ENCODE results near the gene DGKD. TPM values are rescaled to one million over a fixed set of nuclear protein-coding genes. Genes with fewer than 3 reads are reported as not detected.

DGKD gene
- total RNA-seq, 1 donor from 2014 or later = 17.7 TPM

DNA sequence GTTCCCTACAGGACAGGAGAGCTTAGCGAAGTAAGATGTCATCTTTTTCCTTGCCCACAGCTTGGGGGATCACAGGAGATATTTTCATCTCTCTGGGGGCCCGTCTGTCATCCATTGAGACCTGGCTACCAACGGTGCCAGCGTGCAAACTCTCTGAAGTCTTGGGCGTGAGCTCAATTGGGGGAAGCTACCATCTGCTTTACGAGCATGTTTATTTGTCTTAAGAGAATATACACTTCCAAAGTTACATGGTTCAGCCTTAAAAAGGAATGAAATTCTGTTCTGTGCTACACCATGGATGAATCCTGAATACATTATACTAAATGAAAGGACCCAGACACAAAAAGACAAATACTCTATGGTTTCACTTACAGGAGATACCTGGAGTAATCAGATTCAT lies 33.1 kb upstream of the DGKD start:
- Mint-ChIP-seq H3K4me1 (ENCODE audit: low read depth, unreplicated experiment) (no peaks in the 10 kb centered on the region), H3K4me3 (ENCODE audit: unreplicated experiment) (no peak overlapping the region), H3K27ac (ENCODE audit: unreplicated experiment) (no peak overlapping the region), H3K9me3 (ENCODE audit: unreplicated experiment) (no peaks in the 10 kb centered on the region), H3K36me3 (ENCODE audit: low read depth, unreplicated experiment) (no peaks in the 10 kb centered on the region), H3K27me3 (ENCODE audit: low read depth, unreplicated experiment) (peaks cover 43% of the 10 kb centered on the region)
- Histone ChIP-seq H4K20me1 (ENCODE audit: insufficient read depth, low read length) (no peaks in the 10 kb centered on the region), H3K27me3 (ENCODE audit: insufficient read depth, low read length) (peaks cover 17% of the 10 kb centered on the region), H2AFZ (ENCODE audit: low read depth, low read length) (no peak overlapping the region), H3K4me3 (ENCODE audit: insufficient read depth, low read depth, low read length) (no peak overlapping the region), H3K9ac (ENCODE audit: low read length) (no peak overlapping the region), H3K36me3 (ENCODE audit: insufficient read depth, low read length) (no peaks in the 10 kb centered on the region), H3K4me1 (ENCODE audit: insufficient read depth, low read length) (no peaks in the 10 kb centered on the region), H3K27ac (ENCODE audit: low read depth, low read length) (no peak overlapping the region), H3K9me3 (ENCODE audit: insufficient read depth, low read depth, low read length) (no peaks in the 10 kb centered on the region), H3K79me2 (ENCODE audit: insufficient read depth, low read length) (no peaks in the 10 kb centered on the region), H3K4me2 (ENCODE audit: low read length) (no peak overlapping the region)
- DNase-seq (ENCODE audit: low read depth) (no peak), FAIRE-seq (no peak)
- TF ChIP-seq, protein P1, sequence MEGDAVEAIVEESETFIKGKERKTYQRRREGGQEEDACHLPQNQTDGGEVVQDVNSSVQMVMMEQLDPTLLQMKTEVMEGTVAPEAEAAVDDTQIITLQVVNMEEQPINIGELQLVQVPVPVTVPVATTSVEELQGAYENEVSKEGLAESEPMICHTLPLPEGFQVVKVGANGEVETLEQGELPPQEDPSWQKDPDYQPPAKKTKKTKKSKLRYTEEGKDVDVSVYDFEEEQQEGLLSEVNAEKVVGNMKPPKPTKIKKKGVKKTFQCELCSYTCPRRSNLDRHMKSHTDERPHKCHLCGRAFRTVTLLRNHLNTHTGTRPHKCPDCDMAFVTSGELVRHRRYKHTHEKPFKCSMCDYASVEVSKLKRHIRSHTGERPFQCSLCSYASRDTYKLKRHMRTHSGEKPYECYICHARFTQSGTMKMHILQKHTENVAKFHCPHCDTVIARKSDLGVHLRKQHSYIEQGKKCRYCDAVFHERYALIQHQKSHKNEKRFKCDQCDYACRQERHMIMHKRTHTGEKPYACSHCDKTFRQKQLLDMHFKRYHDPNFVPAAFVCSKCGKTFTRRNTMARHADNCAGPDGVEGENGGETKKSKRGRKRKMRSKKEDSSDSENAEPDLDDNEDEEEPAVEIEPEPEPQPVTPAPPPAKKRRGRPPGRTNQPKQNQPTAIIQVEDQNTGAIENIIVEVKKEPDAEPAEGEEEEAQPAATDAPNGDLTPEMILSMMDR (IDR thresholded peaks at IDR 0.05; ENCODE audit: insufficient read depth, low read depth, low read length) = no peak
- TF ChIP-seq EZH2 (IDR thresholded peaks at IDR 0.05; ENCODE audit: insufficient read depth, low read length) = no peak

DNA sequence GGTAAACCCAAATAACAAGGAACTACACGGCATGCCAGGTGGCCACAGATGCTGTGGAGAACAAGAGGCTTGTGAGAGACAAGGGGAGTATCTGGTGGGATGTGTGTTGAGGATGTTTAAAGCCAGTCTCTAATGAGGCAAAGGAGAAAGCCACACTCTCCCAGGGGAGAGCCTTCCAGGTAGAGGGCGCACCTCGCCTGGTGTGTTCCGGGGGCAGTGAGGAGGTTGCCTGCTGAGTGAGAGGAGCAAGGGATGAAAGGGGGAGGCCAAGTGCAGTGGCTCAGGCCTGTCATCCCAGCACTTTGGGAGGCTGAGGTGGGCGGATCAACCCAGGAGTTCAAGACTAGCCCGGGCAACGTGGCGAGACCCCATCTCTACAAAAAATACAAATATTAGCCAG lies 30.4 kb upstream of the DGKD start:
- H3K4me3 ChIP-seq (ENCODE audit: insufficient read depth, low read depth, low read length) = no peak overlapping the region
- no peaks in the 10 kb centered on the region for H3K4me1 ChIP-seq (ENCODE audit: insufficient read depth, low read length)
- no peaks in the 10 kb centered on the region for H3K4me1 Mint-ChIP-seq (ENCODE audit: low read depth, unreplicated experiment)
- TF ChIP-seq, protein P1 (IDR thresholded peaks at IDR 0.05; ENCODE audit: insufficient read depth, low read depth, low read length) = no peak
- TF ChIP-seq EZH2 (IDR thresholded peaks at IDR 0.05; ENCODE audit: insufficient read depth, low read length) = no peak
- H3K27ac Mint-ChIP-seq (ENCODE audit: unreplicated experiment) = no peak overlapping the region
- H3K27me3 Mint-ChIP-seq (ENCODE audit: low read depth, unreplicated experiment) = peaks cover 35% of the 10 kb centered on the region
- H3K27ac ChIP-seq (ENCODE audit: low read depth, low read length) = no peak overlapping the region
- H3K79me2 ChIP-seq (ENCODE audit: insufficient read depth, low read length) = no peaks in the 10 kb centered on the region
- no peak overlapping the region for H2AFZ ChIP-seq (ENCODE audit: low read depth, low read length)
- no peaks in the 10 kb centered on the region for H3K9me3 Mint-ChIP-seq (ENCODE audit: unreplicated experiment)
- no peaks in the 10 kb centered on the region for H3K36me3 Mint-ChIP-seq (ENCODE audit: low read depth, unreplicated experiment)
- no peak overlapping the region for H3K4me2 ChIP-seq (ENCODE audit: low read length)
- H3K4me3 Mint-ChIP-seq (ENCODE audit: unreplicated experiment) = no peak overlapping the region
- no peaks in the 10 kb centered on the region for H3K36me3 ChIP-seq (ENCODE audit: insufficient read depth, low read length)
- H3K9ac ChIP-seq (ENCODE audit: low read length) = no peak overlapping the region
- H3K27me3 ChIP-seq (ENCODE audit: insufficient read depth, low read length) = peaks cover 16% of the 10 kb centered on the region
- no peaks in the 10 kb centered on the region for H4K20me1 ChIP-seq (ENCODE audit: insufficient read depth, low read length)
- DNase-seq (ENCODE audit: low read depth) = no peak
- FAIRE-seq = no peak
- no peaks in the 10 kb centered on the region for H3K9me3 ChIP-seq (ENCODE audit: insufficient read depth, low read depth, low read length)

DNA sequence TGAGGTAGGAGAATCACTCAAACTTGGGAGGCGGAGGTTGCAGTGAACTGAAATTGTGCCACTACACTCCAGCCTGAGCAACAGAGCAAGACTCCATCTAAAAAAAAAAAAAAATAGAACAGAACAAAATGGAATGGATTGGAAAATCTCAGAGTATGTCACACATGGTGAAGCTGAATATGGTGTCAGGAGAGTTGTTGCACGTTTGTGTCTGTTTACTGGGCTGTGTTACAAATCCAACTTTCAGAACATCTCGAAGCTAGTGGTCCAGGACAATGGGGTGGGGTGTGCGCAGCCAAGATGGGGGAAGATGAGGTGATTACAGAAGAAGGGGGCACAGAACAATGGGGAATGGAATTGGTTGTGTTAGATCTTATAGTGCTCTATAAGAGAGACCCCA lies 29.0 kb upstream of the DGKD start:
- H2AFZ ChIP-seq (ENCODE audit: low read depth, low read length) = no peak overlapping the region
- H3K4me3 ChIP-seq (ENCODE audit: insufficient read depth, low read depth, low read length) = no peak overlapping the region
- Mint-ChIP-seq H3K27me3 (ENCODE audit: low read depth, unreplicated experiment) (peaks cover 26% of the 10 kb centered on the region), H3K27ac (ENCODE audit: unreplicated experiment) (no peak overlapping the region), H3K4me1 (ENCODE audit: low read depth, unreplicated experiment) (peaks cover 11% of the 10 kb centered on the region), H3K36me3 (ENCODE audit: low read depth, unreplicated experiment) (no peaks in the 10 kb centered on the region), H3K9me3 (ENCODE audit: unreplicated experiment) (no peaks in the 10 kb centered on the region), H3K4me3 (ENCODE audit: unreplicated experiment) (no peak overlapping the region)
- peaks cover 7% of the 10 kb centered on the region for H3K4me1 ChIP-seq (ENCODE audit: insufficient read depth, low read length)
- no peak overlapping the region for H3K4me2 ChIP-seq (ENCODE audit: low read length)
- no peaks in the 10 kb centered on the region for H3K36me3 ChIP-seq (ENCODE audit: insufficient read depth, low read length)
- no peak for DNase-seq (ENCODE audit: low read depth)
- no peak overlapping the region for H3K9ac ChIP-seq (ENCODE audit: low read length)
- no peaks in the 10 kb centered on the region for H4K20me1 ChIP-seq (ENCODE audit: insufficient read depth, low read length)
- no peak for FAIRE-seq
- H3K27me3 ChIP-seq (ENCODE audit: insufficient read depth, low read length) = peaks cover 8% of the 10 kb centered on the region
- TF ChIP-seq, protein P1 (IDR thresholded peaks at IDR 0.05; ENCODE audit: insufficient read depth, low read depth, low read length) = no peak
- TF ChIP-seq EZH2 (IDR thresholded peaks at IDR 0.05; ENCODE audit: insufficient read depth, low read length) = no peak
- no peak overlapping the region for H3K27ac ChIP-seq (ENCODE audit: low read depth, low read length)
- H3K9me3 ChIP-seq (ENCODE audit: insufficient read depth, low read depth, low read length) = no peaks in the 10 kb centered on the region
- no peaks in the 10 kb centered on the region for H3K79me2 ChIP-seq (ENCODE audit: insufficient read depth, low read length)
